NCI-H1694 (cell line): Measurements from ENCODE around the gene CD8B.

Source experiments
- DNase-seq: peaks from one replicate; lab custom pipeline; 2025; lab: John Stamatoyannopoulos, UW

The CD8B gene

DNA sequence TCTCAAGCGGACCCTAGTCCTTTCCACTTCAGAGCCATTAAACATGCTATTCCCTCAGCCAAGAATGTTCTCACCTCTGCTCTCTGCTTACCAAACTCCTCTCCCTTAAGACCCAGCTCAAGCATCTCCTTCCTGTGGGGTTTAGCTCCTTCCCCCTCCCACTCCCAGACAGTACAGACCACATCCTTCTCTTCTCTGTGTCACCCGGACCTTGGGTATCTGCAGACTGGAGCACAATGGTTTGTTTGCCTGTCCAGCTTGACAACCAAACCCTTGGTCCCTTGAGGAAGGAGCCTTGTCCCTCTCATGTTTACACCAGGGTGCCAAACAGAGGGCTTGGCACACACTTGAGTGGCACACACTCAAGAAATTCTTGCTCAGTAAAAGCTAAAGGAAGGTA is 66.8 kb downstream of the CD8B start:
- DNase-seq = no peak

- no peak for DNase-seq
Observed at GRCh38 chr2:86793752-86794151, 67.9 kb downstream of the CD8B start.

DNA sequence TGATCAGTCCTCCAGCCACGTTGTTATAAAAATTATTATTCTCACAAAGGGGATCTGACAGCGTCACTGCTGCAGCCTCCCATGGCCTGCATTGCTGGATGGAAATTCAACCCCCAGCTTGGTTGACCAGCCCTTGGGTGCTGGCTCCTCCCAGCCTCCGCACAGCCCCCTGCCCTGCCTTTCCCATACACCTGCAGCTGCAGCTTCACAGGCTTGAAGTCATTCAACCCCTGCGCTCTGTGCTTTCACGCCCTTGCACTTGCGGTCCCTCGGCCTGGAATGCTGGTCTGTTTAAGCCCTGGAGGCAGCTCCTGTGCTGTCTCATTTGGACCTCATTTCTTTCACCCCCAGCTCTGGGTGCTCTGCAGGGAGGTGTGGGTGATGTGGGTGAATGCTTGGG is 70.1 kb downstream of the CD8B start:
- no peak for DNase-seq

DNA sequence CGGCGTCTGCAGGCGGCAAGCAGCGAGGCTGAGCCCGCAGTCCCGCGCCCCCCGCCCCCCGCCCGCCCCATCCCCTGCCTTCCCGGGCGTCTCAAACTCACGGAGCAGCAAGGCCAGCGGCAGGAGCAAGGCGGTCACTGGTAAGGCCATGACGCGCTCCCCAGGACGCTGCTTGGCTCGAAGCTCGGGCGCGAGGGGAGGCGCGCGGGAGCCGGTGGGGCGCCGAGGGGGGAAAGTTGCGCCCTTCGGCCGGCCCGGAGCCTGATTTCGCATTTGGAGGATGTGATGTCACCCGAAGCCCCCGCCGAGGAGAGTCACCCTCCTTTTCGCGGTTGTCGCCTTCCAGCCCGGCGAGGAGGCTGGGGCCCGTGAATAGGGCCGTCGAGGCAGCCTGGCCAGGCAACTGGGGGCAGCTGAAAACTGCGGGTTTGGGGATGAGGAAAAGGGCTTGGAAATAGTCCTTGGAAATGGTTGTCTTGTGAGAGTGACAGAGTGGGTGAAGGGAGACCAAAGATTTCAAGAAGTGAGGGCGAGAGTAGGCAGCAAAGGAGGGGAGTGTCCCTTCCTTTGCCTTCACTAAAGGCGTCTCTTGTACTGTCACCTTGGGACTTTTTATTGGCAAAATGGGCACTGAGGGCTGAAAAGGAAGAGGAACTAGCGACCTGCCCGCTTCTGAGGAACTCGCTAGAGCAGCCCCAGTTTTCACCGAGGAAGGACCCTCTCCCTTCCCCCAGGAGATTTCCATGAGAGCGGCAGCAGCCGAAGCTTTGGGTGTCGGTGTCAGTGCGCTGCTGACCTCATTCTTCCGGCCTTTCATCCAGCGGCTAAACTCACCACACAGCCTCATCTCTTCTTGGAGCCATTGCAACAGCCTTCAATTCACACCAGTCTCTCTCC is 70.8 kb downstream of the CD8B start, which contains the start of gene CD8A:
CD8A (minus strand) TSS at position 238 of the 897 bp plus-strand sequence; CDS start at position 150, 88 bp downstream.
- DNase-seq = no peak

GRCh38 chr2:86790134-86790675 is 71.5 kb downstream of the CD8B start:
- DNase-seq = no peak

GRCh38 chr2:86789687-86790133 is 72.0 kb downstream of the CD8B start:
- no peak for DNase-seq

GRCh38 chr2:86788881-86789686 is 72.6 kb downstream of the CD8B start:
- DNase-seq = no peak

DNA sequence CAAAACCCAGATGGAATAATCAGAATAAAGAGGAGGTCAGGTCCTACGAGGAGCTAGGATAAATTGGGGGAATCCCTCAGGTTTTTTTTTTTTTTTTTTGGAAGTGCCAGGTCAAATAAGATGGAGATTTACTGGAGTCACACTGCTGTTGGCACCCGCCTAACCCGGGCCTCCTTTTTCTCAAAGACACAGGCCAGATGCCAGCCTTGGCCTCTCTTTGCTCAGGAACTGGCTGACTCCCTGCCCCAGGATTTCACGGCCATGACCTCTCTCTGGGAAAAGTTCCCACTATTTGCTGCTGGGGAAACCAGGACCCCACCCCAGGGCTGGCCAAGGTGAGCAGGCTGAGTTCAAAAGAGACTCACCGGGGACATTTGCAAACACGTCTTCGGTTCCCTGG is 73.5 kb downstream of the CD8B start:
- DNase-seq = no peak

GRCh38 chr2:86787736-86788135 is 74.0 kb downstream of the CD8B start:
- no peak for DNase-seq

DNA sequence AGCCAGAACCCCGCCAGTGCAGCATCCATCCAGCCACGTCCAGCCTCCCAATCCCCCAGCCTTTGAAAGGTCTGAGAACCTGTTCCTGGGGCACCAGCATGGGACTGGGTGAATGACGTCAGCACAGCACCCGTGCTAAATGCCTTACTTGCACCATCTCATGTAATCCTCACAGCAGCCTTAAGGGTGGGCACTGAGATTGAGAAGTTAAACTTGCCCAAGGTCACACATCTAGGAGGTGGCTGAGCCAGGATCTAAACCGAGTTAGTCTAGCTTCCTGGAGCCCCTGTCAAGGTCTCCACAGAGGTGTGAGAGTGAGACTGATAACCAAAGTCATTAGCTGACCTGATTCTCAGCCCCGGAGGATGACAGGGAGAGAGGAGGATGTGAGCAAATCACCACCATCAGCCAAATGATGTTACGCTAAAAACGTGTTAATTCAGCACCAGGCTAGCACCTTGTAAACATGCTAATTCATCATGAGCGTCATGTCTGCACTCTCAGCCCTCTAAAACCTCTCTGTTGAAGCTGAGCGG is 75.6 kb downstream of the CD8B start:
- no peak for DNase-seq

GRCh38 chr2:86785456-86785855 is 76.2 kb downstream of the CD8B start:
- no peak for DNase-seq

DNA sequence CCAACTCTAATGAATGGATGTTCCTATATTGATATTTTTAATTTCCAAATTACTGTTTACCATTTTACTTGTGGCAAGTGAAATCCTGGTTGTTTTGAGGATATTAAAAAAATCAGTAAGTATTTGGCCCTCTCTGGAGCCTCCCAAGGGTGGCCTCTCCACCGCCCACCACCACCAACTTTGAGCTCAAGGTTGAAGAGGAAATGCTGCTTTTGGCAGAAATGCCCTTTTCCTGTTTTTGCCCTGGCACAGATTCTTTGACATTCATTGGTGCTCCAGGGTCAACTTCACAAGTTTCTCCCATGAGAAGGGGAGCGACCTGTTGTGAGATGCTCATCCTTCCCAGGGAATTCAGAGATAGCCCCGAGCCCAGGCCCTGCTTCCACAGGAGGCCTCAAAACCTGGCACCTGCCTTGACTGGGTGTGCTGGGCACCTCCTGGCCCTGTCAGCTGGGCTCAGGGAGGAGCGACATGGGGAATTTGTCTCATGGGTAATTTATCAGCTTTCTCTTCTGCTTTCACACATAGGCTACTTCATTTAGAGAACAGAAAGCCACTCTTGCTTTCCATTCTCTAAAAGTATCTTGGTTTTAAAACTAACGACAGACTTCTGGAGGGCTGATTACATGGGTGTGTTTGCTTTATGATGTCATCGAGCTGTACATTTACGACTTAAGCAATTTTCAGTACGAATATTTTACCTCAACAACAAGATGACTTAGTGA is 77.9 kb downstream of the CD8B start:
- DNase-seq = no peak

GRCh38 chr2:86782748-86783147 is 78.9 kb downstream of the CD8B start:
- DNase-seq = no peak

DNA sequence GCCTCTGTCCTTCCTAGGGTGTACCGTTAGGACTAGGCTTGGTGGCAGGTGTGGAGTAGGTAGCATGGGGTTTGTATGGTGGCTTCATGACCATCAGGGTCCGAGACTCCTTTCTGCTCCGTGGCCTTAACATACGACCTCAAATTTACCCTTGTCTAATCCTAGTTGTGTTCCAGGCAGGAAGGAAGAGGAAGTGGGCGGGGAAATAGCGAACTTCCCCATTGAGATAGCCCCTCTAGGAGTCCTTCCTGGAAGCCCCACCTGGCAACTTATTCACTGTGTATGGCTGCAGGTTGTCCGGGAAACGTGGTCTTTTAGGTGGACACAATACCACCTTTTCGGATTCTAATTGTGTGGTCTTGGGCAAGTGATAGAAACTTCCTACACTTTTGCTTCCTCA is 80.3 kb downstream of the CD8B start:
- no peak for DNase-seq

DNA sequence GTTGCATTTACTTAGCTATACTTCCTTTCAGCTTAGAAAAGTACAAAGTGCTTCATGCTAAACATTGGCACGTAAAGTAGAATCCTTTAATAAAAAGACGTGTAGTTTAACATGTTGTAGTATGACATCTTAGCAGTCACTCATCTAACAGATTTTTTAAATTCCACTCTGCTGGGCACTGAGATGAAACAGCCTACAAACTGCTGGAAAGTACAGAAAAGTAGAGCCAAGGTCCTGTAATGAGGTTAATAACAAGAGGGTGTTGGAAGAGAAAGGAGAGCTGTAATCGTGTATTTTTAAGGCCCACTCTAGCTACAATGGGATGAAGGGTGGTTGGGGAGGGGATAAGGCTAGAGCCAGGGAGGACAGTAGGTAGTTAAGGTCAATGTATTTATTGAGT is 81.7 kb downstream of the CD8B start:
- DNase-seq = no peak

DNA sequence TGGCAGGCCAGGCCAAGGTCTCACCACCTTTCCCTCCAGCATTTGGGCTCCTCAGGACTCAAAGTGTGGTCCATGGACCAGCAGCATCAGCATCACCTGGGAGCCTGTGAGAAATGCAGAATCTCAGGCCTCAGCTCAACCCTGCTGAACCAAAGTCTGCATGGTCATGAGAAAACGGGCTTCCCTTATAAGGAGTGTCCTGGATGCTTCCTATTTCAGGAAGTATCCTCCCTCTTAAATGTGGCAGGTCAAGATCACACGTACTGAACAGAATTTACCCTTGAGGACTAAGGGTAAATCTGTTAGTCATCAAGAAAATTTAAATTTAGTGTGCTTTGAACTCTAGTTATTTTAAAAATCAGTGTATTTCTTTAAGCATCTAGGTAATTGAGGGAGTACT is 82.7 kb downstream of the CD8B start:
- no peak for DNase-seq

- DNase-seq = no peak
Observed at GRCh38 chr2:86776532-86776931, 85.2 kb downstream of the CD8B start.

DNA sequence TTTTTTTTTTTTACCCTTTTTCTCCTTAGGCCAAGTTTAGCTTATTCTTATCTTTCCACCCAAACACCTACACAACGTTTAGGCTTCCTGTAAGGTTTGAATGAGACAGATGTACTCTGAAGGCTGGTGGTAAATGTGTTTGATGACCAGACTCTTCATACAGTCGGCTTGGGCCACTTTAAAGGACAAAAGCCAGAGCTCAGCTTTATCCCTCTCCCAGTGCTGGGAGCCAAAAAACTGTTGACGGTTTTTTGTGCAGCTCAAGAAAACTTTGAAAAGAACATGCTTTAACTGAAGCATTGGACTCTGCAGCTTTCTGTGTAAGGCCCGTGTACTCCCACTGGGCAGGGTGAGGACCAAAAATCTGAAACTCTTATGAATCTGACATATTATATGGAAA is 86.3 kb downstream of the CD8B start:
- DNase-seq = no peak

DNA sequence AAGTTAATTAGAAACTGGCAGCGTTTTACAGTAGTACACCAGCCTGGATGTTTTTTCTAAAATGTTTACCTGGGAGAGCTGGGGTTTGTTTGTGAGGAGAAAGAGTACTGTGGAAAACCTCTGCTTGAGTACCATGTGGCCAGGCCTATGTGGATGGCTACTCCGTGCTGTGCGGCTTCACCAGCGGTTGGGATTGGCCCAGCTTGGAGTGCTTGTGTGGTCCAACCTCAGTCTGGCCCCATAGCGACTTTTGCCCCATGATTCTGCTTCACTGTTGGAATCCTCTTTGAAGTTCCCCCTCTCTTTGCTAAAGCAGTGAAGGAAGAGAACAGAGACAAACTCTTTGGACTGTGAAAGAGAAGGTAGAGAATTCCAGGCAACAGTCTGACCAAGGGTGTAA is 86.8 kb downstream of the CD8B start:
- no peak for DNase-seq

- DNase-seq = no peak
Observed at GRCh38 chr2:86772611-86773010, 89.1 kb downstream of the CD8B start.

GRCh38 chr2:86770816-86771301 is 90.8 kb downstream of the CD8B start:
- no peak for DNase-seq

DNA sequence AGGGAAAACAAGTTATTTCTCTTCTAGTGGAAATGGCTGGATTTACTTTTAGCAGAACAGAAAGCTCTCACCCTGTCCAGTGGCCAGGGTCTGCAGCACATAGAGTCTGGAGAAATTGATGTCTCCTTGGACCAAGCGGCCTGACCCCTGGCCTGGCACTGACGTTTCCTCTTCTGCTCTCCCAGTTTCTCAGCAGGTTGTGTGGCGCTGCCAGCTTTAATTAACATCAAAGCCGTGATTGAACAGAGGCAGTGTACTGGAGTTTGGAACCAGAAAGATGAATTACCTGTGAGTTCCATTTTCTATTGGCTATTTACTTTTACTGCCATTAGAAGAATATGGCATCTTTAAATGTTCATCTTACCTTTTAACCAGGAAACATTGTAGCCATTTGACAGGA is 91.8 kb downstream of the CD8B start:
- DNase-seq = no peak
